SW480 (cell line): Measurements from ENCODE around the gene DUSP16.

Experiments
- DNase-seq: peaks from one replicate; pipeline ENCODE4 v3.0.0-alpha.2; 2016; ENCODE audit warnings: low spot score

The DUSP16 gene

GRCh38 chr12:12468575-12468974 is 94.1 kb downstream of the DUSP16 start:
- no peak for DNase-seq

GRCh38 chr12:12467688-12468261 is 94.9 kb downstream of the DUSP16 start:
- peak; percentile 62 for DNase-seq

DNA sequence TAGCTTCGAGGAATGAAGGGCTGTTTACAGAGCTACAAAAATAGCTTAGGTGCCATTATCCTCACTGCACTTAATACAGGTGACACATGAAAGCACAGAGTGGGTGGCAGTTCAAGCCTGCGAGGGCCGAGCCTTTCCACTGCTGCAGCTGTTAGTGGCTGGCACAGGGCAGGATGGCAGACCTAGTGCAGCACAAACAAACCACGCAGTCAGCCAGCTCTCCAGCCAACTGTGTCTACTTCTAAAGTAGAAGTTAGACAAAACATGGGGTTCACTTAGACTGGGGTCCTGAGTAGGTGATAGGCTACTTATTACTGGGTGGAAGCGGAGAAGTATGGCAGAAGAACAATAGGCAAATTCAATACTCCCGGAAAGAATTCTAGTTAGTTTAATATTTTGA is 95.4 kb downstream of the DUSP16 start:
- peak; percentile 44 for DNase-seq

DNA sequence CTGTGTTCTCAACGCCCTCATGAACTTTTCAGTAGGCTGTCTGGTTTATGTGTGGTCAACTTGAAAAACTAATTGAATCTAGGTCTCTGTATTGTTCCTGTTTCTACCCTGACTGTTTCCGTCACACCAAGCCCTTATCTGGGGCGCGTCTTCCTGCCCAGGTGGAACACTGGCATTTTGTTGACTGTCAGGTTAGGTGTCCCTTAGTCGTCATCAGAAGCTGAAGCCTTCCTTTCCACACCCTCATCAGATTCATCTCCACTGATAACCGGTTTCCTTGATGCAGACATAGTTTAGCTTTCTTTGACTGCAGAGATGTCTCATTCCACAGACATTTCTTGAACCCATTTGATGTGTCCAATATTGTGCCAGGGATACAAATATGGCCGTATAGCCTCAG is 96.5 kb downstream of the DUSP16 start:
- no peak for DNase-seq

DNA sequence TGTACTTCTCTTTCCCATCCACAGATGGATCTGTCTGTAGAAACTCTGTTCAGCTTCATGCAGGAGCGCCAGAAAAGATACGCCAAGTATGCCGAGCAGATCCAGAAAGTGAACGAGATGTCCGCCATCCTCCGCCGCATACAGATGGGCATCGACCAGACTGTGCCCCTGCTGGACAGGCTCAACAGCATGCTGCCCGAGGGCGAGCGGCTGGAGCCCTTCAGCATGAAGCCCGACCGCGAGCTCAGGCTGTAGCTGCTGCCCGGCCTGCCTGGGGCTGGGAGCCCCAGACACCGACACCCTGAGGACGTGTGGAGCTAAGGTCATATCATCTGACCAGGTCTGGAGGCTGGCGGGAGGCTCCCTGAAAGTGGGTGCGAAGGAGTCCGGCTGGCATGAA is 97.1 kb downstream of the DUSP16 start:
- no peak for DNase-seq

- DNase-seq: no peak
Observed at GRCh38 chr12:12461923-12462315, 100.7 kb downstream of the DUSP16 start.

DNA sequence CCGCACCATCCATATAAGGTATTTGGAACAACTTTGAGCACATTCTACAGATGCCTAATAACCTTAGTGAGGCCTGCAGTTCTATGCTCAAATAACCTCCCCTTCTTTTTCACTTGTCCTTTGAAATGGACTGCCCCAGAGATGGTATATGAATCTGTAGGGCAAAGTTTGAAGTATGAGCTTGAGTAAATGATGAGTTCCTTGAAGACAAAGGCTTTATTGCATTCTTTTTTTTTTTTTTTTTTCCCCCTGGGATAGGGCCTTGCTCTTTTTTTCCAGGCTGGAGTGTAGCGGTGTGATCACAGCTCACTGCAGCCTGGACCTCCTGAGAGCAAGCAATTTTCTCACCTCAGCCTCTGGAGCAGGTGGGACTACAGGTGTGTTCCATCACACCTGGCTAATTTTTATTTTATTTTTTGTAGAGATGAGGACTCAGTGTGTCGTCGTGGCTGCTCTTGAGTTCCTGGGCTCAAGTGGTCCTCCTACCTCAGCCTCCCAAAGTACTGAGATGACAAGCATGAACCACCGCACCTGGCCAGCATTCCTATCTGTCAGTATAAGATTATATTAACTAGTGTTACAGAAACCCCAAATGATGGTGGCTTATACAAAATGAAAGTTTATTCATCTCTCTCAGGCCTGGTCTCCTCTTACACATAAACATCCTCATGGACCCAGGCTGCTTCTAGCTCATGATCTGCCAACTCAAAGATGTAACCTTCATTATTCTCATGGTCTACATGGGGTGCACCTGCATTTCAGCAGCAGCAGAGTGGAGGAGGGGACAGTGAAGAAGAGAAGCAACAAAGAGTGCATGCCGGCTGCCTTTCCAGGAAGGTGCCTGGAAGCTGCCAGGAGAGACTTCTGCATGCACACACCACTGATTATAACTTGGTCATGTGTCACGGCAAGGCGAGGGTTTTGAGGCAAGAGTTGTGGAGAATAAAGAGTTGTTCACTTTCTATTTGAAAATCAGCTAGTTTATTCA is 101.4 kb downstream of the DUSP16 start:
- no peak for DNase-seq

DNA sequence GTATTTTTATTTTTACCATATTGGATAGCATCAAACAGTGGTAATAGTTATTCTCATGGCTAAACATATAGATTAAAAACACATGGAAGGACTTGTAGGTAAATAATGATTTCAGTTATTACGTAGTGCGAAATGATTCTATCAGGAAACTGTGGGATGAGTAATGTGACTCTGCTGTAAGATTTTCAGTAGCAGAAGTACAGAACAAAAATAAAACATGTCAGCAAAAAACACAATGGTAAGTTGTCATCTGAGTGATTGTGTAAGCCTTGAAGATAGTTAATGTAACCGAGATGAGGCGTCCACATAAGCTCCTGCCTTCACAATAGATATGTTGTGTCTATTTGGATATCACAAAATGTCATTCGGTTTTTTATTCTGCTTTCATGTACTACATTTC is 106.0 kb downstream of the DUSP16 start:
- no peak for DNase-seq

DNA sequence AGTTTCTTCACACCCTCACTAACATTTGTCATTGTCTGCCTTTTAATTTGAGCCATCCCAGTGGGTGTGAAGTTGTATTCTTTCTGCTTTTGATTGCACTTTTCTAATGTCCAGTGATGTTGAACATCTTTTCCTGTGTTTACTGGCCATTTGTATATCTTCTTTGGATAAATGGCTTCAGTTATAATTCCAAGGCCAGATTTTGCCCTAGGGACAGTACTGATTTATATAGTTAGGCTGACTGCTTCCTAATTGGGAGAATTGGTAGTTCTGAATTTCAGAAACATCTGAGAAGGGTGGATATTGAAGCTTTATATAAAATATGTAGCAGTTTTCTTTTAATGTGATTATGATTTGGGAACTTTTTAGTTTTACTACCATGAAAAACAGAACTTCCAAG is 108.3 kb downstream of the DUSP16 start:
- no peak for DNase-seq

- DNase-seq: no peak
Observed at GRCh38 chr12:12453635-12454034, 109.0 kb downstream of the DUSP16 start.

DNA sequence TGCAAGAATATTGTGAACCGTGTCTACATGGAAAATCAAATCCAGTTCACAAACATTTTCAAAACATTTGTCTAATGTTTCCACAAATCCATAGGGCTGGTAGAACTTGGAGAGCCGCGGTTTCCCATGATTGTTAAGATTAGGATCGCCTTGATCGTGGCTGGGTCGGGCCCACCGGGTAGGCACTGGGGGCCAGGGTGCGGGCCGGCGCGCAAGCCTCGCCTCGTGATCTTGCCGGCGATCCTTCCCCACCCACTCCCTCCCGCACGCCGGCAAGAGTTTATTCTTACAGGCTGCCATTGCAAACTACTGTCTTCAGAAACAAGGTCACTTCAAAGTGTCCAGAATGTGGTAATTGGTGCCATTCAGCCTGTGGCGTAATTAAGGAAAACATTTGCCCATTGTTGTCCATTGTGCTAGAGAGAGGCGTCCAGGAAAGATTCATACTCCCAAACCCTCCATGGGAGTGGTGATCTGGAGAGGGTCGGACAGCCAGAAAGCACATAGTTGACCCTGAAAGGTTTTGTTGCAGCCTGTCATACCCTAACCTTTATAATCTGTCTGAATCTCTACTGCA is 110.2 kb downstream of the DUSP16 start:
- DNase-seq: no peak

- DNase-seq: no peak
Observed at GRCh38 chr12:12451098-12451497, 111.6 kb downstream of the DUSP16 start.

GRCh38 chr12:12450043-12450471 is 112.6 kb downstream of the DUSP16 start:
- DNase-seq: no peak

- DNase-seq: no peak
Observed at GRCh38 chr12:12449533-12450025, 113.1 kb downstream of the DUSP16 start.

DNA sequence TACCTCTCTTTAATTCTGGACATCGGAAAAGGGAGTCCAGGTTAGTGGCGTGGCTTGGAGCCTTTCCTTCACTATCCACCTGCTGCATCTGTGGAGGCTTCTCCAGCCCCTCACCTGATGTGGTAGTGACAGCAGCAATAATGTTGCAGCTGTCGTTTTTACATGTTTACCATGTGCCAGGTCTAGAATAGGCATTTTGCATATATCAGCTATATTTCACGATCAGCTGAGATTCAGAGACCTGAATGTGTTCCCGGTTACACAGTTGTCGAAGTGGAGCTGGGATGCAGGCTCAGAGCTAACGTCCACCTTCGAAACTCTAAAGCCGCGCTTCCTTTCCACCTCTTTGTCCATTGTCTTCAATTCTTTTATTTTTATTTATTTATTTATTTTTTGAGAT is 114.8 kb downstream of the DUSP16 start:
- DNase-seq: no peak

GRCh38 chr12:12447236-12447635 is 115.4 kb downstream of the DUSP16 start:
- DNase-seq: no peak

- DNase-seq: no peak
Observed at GRCh38 chr12:12446786-12447185, 115.9 kb downstream of the DUSP16 start.

GRCh38 chr12:12445882-12446181 is 116.8 kb downstream of the DUSP16 start:
- DNase-seq: no peak

GRCh38 chr12:12445165-12445881 is 117.3 kb downstream of the DUSP16 start:
- no peak for DNase-seq

- DNase-seq: no peak
Observed at GRCh38 chr12:12443431-12443878, 119.2 kb downstream of the DUSP16 start.

- peak; percentile 24 for DNase-seq
Observed at GRCh38 chr12:12442548-12443071, 120.1 kb downstream of the DUSP16 start.

DNA sequence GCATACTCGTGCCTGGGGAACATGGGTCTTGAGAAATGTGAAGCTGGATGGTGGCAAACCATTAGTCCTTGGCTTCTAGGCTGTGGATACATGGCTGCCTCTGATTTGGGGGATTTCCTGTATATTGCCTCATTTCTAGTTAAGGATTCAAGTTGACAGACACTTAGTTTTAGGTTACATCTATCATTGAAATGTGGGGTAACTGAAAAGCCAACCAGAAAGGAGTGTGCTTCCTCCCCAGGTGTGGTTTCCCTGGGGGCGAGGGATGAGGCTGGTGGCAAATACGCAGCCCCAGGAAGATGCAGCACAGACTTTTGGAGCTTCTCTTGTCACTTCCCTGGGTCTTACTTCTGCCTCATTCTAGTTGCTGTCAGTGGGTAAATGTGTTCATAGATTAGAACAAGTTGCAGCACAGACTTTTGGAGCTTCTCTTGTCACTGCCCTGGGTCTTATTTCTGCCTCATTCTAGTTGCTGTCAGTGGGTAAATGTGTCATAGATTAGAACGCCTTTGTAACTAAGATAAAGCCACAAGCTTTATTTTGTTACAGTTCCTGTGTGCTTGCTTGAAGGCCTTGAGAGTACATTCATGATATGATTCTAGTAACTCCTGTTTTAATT is 120.7 kb downstream of the DUSP16 start:
- DNase-seq: no peak
